GM21423 (cell line): Measurements from ENCODE around the gene STX2.
"Not testable (repeated sequence)": the region's sequence is repeated elsewhere in the genome, so short reads cannot be mapped to it uniquely, and the experiment has no call there.

Experiments
- ATAC-seq: cut with Tn5 transposase; IDR thresholded peaks from one replicate; pipeline ENCODE4 v1.9.1; 2021; ENCODE audit warnings: mild to moderate bottlenecking, moderate library complexity; ENCODE audit not compliant: unreplicated experiment

The STX2 gene

DNA sequence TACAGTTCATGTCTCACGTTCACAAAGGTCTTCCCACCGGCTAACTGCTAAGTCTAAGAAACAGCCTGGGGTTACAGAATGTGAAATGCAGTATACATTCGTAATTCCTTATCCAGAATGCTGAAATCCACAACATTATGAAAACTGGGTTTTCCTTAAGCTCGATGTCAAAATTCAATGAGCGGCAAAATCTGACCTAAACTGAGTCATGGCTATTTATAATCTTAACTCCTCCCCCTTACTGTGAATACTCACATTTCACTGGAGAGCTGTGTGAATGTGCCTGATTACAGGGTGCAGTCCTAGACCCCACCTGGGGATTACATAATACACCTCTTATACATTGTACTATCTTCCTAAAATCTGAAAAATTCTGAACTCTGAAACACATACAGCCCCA, 35.3 kb downstream of the STX2 start:
- no peak for ATAC-seq

DNA sequence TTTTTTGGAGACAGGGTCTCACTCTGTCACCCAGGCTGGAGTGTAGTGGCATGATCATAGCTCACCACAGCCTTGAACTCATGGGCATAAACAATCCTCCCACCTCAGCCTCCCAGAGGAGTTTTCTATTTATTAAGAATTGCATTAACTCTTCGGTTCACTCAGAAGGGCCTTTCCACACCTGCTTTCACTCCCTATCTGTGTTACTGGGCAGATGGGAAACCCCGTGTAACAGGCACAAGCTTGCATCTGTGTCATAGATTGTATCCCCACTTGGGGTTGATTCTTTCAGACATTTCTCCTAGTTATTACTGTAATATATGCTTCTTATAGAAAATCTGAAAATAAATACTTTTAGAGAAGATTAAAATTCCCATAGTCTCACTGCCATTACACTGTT, 38.7 kb downstream of the STX2 start:
- peak; percentile 43 for ATAC-seq

DNA sequence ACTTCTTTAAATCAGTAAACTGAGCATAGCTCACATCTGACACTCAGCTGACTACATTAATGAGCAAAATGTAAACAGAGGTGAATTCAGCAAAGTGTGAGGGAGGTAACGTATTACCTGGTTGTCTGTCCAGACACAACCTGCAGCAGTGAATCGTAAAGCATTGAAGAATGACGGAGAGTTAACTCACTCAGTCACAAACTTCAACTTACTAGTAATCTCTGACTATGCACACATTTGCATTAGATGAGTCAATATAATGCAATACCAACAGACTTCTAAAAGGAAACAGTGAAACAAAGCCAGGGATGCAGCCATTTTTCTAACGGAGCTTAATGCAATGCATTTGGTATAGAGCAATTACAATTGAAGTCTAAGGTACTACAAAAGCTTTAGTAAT, 40.0 kb downstream of the STX2 start:
- no peak for ATAC-seq

DNA sequence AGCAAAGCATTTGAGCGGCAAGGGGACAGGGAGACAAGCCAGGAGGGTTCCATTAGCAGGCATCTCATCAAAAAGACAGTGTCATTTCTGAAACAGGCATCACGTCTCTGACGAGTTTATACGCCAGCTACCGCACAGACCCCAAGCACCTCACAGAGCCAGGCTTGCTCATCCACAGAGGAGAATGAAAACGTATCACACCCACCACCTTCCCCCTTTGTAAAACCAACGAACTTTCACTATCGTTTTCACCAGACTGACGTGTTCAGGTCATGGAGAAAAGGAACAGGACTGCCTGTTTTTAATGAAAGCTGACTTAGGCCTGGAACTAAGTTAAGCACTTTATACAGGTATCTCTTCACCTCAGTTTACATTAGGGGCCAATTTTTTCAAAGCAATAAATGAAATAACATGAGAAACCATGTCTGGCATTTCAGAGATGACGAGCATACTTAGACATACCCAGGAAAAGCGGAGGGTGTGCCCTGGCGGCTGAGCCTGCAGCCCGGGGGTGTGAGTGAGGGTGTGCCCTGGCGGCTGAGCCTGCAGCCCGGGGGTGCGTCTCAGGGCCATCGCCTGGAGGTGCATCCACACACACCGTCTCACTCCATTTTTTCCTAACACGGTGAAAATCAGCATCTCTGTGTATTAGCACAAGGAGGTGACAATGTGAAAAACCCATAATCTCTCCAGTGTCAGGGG, 41.9 kb downstream of the STX2 start:
- ATAC-seq: peak; percentile 84

DNA sequence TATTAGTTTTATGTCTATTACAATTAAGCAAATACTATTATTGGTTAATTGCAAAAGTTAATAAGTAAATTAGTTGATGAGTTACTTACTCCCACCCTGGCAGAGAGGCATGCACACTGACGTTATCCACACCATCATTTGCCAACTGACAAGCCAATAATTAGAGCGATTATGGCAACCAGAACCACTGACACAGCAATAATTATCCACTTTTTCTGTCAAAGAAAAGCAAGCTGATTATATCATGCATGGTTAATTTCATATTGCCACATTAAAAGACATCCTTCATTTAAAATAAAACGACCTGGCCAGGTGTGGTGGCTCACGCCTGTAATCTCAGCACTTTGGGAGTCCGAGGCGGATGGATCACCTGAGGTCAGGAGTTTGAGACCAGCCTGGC, 43.1 kb downstream of the STX2 start:
- ATAC-seq: no peak

DNA sequence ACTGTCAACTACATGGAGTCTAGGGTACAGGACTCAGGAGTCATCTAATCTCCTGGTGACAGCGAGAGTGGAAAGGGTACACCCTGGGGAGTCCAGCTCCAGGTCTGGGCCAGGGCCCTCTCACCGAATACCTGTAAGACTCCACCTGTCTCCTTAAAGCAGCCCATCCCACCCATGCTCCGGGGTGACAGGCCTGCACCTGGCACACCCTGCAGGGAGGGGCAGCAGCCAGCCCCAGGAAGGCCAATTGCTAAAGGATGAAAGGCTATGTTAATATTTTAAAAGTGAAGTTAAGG, 45.5 kb downstream of the STX2 start:
- ATAC-seq: no peak

DNA sequence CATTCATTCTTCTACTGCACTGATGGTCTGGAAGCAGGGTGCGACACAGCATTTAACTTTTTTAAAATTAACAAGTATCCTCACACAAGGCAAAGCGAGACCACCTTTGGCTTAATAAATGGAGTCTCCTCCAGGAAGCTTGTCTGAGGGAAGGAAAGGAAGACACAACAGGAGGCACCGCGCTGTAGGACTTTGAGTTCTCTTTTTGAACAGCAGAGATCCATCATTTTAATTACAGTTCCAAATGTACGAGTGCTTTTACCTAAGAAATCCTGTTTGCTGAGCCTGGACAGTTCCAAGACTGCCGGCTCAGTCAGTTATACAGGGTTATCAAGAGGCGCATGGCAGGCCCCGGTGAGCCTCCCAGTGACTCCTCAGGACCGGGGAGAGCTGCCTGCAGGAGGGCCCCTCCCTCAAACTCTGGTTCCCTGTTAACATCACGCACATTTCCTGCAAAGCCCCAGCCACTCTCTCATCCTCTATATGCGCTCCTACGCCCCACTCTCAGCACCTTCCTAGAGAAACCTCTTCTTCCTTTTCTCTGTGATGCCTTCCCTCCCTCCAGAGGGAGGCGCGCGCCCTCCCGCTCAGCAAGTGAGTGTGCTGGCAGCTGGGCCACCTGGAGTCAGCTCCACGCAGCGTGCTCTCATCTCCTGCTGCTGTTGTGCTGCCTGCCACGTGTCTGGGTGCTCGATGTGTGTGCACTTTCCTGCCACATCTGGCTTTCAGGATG, 46.1 kb downstream of the STX2 start:
- no peak for ATAC-seq

DNA sequence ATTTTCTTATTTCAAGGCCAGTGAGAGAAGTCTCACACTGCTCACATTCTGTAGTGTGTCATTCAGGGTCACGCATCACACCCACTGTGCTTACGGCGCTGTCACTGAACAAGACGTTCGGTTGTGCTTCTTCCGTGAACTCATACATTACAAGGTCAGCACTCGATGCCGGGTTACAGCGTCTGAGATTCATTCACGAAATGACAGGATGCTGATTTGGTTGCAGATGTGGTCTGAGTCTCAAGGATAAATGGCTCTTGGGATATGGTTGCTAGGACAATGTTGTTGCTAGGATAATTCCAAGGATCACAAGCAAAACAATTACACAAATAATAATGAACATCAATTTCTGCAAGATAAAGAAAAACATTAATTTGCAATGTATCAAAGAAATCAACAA, 47.4 kb downstream of the STX2 start:
- ATAC-seq: no peak

DNA sequence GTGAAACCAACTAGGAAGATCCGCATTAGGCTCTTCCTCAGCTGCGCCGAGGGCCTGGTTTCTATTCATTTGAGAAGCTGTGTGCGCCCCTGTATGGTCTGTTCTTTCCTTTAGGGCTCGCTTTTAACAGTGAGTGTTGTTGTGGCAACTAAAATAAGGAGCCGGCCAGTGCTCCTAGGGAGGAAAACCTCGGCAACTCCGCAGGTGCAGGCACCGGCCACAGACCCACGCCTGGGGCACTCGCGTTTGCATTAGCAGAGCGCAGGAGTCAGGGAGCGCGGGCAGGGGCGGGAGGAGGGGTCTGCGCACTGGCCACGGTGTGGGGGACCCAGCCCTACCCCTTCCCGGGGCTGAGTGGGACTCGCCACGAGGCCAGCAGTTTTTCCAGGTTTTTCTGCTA, 50.5 kb downstream of the STX2 start:
- ATAC-seq: no peak

DNA sequence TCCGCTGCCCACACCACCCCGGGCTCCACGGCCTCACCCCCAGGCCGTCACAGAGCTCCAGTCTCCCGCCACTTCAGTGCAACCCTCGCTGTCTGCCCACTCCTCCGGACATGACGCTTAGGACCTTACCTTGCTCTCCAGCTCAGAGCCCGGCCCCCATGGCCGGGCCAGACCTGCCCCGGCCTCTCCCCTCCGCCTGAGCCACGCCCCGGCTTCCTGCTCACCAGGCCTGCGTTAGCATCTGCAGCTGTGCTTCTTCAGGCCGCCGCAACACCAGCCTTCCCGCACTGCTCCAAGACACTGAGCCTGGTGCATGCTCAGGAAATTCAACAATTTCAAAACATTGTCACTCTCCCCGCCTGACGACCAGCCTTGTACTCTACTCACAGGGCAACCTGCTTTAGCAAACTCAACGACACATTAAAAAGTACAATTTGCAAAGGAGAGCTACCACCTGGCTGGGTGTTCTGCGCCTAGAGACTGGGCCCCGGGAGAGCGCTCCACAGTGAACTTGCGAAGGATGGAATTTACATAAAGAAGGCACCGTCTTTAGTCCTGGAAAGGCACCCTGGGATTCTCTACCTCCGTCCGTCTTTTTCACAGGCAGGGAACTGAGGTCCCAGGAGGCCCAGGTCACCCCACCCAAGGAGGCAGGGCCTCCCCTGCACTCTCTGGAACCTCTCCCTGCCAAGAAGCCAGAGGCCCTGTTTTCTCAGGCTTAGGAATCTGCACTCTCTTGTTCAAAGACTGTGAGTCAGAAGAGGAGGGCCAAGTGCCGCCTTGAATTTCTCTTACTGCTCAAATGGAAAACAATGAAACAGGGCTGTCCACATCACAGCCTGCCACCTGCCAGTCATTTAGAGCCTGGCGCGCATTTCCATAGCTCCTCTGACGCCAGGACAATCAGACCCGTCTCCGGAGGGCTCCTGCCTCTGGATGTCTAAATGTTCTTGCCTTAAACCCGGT, 51.3 kb downstream of the STX2 start:
- no peak for ATAC-seq

DNA sequence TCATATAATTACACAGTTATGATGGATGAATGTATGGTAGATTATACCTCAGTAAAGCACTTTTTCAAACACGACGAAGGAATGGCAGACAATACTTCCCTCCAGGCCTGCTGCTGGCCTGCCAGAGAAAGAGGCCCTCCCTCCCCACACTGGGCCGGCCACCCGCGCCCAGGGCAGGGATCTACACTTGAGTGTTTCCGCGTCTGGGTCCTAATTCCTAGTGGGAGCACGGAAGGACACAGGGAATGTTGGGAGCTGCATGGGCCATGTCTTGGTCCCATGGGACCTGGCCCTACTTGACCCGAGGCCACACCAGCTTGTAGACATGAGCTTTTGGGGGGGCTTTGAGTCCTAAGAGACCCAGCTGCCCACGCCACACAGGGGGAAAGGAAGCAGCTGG, 52.0 kb downstream of the STX2 start:
- no peak for ATAC-seq

DNA sequence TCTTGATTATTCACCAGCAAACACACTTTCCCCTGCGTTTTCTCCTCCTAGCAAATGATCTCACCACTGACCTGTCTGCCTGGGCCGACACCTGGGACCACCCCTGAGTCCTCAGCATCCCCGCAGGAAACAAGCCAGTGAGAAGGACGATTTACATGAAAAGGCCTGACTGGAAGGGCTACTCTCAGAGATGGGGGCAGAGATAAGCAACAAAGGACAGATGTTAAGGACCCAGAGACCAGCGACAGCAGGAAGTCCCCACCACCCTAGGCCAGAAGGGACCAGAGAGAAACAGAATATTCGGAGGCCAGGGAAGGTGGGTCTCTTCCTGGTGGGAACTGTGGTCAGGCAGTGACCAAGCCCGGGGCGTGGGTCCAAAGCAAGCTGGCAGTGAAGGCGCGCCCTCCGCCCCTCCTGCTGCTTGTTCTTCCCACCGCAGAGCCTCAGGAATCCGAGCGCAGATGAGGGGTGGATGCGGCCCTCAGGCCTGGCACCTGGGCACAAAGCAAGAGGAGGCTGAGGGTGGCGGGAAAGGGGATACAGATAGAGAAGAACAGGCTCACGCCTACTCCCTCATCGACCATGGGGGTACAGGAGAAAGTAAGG, 55.8 kb downstream of the STX2 start:
- ATAC-seq: no peak

DNA sequence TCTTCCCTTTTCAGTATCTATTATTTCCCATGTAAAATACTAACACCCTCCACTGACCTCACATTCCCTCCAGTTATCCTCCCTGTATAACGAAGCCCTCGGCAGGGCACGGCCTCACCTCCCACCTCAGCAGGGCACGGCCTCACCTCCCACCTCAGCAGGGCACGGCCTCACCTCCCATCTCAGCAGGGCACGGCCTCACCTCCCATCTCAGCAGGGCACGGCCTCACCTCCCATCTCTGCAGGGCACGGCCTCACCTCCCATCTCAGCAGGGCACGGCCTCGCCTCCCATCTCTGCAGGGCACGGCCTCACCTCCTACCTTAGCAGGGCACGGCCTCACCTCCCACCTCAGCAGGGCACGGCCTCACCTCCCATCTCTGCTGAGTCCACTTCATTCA, 56.8 kb downstream of the STX2 start:
- not testable (repeated sequence) for ATAC-seq

DNA sequence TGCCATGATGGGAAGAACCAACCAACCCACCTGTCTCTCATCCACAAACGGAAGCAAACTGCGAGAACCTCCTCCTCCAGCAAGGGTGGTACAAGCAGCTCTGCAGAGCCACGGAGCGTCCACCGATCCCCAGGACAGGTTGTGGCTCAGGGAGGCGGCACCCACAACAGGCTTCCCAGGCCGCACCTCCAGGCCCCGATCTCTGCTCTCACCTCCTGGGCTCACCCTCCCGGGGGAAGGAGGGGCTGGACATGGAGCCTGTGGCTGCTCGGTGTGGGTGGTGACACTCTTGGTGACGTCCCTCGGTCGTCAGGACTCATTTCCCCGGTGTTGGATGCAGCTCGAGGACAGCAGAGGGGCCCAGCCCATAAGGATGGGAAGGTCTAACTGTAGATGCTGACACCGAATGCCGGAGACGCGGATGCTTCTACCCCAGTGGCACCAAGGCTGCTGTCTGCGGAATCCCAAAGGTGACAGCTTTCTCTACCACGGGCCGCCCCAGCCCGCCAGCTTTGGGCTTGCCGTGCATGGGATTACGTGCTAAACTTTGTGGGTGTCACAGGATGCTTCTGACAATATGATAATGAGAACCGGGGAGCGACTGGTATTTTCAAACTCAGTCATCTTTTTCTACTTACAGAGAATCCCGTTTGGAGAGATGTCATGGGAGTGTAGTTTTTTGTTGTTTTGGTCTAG, 58.0 kb downstream of the STX2 start:
- ATAC-seq: no peak

DNA sequence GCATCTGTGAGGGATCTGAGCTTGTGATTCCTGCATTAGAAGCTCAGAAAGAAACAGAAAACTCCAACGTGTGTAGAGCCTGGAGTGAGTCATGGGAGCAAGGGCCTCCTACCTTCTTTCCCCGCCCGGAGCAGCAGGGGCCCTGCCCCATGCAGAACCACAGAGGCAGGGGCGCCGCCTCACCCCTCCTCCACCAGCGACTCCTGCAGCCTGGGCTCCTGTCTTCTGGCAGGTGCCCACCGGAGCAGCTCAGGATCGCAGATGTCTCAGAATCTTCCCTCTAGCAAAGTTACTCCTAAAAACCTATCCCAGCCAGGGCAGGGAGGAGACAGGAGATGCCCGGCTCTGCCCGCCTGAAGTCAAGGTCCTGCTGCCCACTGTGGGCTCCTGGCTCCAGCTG, 58.7 kb downstream of the STX2 start:
- ATAC-seq: no peak

DNA sequence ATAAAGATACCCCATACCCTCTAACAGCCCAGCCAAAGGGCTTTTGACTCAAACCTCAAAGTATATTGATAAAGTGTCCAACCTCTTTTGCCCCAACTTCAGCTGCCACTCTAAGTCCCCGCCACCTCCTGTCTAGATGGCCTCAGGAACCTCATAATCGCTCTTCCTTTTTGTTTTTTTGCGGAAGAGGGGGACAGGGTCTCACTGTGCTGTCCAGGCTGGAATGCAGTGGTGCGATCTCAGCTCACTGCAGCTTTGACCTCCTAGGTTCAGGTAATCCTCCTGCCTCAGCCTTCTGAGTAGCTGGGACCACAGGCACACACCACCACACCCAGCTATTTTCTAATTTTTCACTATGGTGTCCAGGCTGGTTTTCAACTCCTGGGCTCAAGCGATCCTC, 60.3 kb downstream of the STX2 start:
- ATAC-seq: no peak

DNA sequence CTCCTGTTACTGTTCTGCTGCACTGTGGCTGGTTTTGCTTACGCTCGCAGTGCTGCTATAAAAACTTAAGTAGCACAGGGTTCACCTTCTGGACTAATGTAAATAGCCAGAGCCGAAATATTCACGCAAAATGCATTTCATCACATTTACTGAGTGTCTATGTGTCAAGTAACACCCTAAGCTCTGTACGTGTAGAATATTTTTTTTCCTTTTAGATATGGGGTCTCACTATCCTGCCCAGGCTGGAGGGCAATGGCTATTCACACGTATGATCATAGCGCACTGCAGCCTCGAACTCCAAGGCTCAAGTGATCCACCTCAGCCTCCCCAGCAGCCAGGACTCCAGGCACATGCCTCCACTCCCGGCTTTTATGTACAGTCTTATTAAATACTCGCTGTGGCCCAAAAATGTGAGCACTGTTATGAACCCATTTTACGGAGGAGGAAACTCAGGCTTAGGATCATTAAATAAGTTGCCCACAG, 62.2 kb downstream of the STX2 start:
- ATAC-seq: no peak

DNA sequence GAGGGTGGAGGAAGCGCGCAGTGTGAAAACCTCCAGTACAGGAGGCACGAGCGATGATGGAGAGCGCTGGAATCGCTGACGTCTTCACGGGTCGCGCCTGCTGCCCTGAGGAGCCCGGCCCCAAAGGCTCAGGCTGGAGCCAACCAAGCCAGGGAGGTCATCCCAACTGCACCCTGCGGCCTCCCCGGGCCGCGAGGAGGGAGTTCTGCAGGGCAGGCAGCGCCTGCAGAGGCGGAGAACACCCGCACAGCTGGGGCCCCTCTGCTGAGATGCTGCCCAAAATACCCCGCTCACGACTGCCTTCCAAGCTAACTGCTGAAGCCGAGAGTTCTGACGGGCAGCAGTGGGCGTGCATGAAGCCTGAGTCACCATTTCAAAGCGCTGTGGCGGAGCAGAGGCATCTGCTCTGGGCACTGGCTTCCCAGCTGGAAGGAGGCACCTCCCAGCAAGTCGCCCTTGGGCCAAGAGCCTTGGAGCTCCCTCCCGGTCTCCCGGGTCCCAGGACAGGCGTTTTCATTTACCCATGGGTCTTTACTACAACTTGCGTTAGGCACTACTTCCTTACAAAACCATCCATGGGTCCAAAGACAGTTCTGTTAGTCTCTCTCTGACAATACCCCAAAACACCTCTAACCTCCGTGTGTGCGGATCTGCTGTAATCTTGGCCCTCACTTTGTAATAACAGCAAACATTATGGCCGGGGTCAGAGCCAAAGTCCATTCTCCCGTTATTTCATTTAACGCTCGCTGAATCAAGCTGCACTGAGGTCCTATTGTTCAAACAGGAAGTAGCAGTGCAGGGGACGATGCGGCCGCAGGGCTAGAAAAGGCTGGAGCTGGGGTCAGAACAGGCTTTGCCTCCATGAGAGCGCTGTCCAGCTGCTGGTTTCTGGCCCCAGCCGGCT, 62.8 kb downstream of the STX2 start:
- ATAC-seq: peak; percentile 62

DNA sequence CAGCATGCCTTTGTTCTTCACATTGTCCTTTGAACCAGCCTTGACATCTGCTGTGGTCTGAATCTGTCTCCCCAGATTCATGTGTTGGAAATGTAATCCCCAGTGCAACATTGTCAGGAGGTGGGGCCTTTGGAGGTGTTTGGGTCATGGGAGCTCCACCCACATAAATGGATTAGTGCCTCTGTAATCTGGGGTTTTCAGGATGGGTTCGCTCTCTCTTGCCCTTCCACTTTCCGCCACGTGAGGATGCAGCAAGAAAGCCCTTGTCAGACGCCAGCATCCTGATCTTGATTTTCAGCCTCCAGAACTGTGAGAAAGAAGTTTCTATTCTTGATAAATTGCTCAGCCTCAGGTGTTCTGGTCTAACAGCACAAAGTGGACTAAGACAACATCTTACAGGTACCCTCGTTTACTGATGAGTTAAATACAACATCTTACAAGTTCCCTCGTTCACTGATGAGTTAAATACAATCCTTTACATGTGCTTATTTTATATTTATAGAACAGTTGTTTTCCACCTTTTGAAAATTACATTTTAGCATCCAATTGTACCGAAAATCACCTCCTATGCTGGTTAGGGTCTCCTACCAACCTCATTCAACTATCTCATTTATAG, 68.5 kb downstream of the STX2 start:
- ATAC-seq: no peak
